LNCaP clone FGC (cell line): Measurements from ENCODE around the gene SFTPD.
A peak's percentile ranks its signal among the peaks of the same experiment; 100 is the strongest.
"Not testable (repeated sequence)": the region's sequence is repeated elsewhere in the genome, so short reads cannot be mapped to it uniquely, and the experiment has no call there.

Experiments
- DNase-seq: peaks from one replicate; pipeline ENCODE4 v3.0.0-alpha.2; 2011; ENCODE audit warnings: low read depth
- H3K4me3 ChIP-seq: 2 replicates; pipeline ENCODE4 v1.5.1; 2011; ENCODE audit warnings: mild to moderate bottlenecking, low read depth, low read length, control low read depth
- TF ChIP-seq, protein P1 (sequence below): IDR thresholded peaks from 2 replicates; pipeline ENCODE4 v1.5.1; 2012; ENCODE audit warnings: mild to moderate bottlenecking; ENCODE audit not compliant: control insufficient read depth, insufficient read depth; ENCODE audit errors: extremely low read depth

Gene SFTPD

DNA sequence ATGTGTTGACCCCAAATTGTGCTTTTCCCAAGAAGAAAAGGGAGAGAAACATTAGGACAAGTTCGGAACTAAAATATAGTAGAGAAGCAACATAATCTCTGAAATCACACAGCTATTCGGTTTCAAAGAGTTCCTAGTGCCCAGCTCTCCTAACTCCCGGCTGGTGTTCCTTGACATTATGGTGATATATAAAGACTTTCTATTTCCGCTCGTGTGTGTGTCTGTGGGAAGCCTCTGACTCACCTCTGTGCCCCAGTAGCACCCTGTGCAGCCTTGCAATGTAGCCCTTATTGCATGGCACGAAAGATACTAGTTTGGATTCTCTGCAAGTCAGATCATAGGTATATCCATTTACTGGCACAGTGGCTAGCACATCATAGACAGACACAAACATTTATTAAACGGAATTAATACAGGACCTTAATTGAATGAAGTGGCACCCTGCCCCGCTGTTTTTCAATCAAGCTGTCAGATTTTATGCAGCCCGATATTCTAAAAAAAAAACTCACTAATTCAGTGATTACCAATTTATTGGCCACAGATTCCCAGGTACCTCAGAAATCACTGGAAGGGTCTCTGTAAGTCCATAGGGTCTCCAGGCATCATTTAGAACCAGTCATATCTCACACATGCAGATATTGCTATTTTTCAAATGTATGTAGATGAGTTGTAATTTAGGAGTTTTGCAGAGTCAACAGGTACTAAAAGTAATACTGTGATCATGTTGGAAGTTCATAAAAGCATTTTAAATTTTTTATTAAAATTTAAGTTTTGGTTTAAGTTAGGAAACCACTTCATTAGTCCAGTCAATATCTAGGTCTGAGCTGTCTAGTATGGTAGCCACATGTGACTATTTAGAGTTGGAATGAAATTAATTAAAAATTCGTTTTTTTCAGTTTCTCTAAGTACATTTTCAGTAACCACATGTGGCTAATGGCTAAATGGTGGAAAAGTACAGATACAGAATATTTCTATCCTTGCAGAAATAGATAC lies 43.3 kb downstream of the SFTPD start:
- DNase-seq, result no peak
- TF ChIP-seq, protein P1, sequence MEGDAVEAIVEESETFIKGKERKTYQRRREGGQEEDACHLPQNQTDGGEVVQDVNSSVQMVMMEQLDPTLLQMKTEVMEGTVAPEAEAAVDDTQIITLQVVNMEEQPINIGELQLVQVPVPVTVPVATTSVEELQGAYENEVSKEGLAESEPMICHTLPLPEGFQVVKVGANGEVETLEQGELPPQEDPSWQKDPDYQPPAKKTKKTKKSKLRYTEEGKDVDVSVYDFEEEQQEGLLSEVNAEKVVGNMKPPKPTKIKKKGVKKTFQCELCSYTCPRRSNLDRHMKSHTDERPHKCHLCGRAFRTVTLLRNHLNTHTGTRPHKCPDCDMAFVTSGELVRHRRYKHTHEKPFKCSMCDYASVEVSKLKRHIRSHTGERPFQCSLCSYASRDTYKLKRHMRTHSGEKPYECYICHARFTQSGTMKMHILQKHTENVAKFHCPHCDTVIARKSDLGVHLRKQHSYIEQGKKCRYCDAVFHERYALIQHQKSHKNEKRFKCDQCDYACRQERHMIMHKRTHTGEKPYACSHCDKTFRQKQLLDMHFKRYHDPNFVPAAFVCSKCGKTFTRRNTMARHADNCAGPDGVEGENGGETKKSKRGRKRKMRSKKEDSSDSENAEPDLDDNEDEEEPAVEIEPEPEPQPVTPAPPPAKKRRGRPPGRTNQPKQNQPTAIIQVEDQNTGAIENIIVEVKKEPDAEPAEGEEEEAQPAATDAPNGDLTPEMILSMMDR, result no peak
- H3K4me3 ChIP-seq, result peak overlapping the region; percentile 72

DNA sequence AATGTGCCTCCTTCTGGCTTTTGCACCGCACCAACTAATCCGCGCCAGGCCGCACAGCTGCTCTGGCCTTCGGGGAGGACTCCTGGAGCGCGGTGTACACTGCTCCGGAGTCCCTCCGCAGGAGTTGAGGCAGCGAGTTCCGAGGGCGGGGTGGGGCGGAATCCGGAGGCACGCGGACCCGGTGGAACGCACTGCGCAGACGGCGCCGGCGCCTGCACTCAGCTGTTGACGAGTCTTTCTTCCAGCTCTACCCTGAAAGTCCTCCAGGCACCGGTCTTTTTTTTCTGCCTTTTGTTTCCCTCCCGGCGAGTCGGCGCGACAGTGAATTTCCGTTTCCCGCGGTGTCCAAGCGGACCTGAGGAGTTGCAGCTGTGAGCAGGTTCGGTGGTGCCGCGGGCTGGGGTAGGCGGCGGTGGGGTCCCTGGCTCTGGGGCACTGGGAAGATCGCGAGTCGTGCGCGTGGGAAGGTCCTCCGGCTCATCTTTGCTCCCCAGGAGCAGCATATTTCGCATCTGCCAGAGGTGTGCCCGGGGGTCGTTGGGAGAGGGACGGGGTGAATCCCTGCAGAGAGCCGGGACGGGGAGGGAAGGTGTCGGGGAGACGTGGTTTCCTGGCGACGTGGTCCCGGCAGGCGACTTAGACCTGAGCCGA lies 44.1 kb downstream of the SFTPD start:
- H3K4me3 ChIP-seq, result peak overlapping the region; percentile 72
- DNase-seq, result peak; percentile 27
- TF ChIP-seq, protein P1, result no peak

DNA sequence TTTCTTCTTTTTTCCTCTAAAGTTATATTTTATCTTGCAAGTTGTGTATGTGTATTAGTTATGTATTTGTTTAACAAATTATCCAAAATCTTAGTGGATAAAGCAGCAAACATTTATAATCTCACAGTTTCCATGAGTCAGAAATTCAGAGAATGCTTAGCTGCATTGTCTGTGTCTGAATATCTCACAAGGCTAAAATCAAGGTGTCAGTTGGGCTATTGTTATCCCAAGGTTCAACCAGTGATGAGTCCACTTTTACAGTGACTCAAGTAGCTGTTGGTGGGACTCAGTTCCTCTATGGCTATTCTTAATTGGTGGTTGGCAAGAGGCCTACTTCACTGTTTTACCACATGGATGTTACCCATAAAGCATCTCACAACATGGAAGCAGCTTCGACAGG lies 47.3 kb downstream of the SFTPD start:
- DNase-seq, H3K4me3 ChIP-seq: not testable (repeated sequence)

DNA sequence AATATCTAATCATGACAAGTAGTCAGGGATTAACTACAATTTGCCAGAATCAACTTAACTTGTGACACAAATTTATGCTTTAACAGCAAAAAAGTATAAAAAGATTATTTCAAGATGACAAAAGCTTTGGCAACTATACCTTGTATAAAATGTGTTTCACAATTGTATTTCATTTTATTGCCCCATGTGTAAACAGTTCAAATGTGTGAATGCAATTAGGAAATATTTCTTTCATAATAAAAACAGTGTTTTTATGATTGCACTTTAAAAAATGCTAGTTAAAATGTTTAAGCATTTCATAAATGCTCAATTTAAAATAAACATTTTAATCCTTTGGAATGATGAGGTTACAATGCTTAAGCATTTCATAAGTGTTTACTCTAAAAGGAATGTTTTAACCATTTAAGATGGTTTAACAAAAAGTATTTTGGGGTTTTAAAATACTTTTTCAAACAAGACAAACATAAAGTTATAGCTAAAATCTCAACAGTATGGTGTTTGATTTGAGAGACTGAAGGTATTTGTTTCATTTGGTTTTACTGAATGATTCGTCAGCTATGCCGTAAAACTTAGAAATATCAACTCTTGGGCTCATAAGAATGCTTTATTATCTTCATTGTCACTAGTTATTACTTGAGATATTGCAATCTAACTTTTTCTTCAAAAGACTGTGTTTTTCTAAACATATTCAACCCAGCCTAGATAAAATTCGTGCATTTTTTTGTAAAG lies 50.1 kb downstream of the SFTPD start:
- DNase-seq, result no peak
- TF ChIP-seq, protein P1, result no peak
- H3K4me3 ChIP-seq, result no peak overlapping the region

DNA sequence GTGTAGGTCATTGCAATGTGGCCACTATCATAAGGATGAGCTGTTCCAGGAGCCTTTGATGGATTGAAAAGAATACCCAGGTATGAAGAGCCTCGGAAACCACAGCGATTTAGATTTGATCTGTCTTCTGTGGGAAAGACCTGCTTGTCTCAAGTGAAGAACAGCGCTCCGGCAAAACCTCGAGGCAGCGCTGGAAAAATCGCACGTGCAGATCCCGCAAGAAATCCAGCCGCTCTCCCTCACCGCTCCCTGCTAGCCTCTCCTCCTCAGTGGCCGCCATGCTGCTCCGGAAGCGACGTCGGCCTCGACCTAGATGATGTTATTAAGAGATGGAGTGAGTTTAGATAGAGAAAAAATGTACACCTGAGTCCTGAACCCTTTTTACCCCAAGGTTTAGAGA lies 56.0 kb downstream of the SFTPD start:
- DNase-seq, H3K4me3 ChIP-seq: not testable (repeated sequence)

DNA sequence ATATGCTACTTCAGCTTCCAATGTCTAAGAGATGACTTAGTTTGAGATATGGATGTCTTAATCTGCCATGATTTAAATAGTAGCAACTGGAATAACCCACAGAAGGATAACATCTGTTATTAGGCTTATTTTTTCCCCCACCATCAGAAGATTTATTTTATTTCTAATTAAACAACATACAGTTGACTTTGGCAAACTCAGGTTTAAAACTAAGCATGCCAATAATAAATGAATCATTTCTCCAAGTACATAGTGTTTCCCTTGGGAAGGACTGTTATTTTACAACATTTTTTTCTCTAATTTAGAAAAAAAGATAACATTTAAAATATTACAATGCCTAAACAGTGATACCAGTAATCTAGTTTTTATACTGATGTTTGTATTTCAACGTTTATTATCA lies 58.4 kb downstream of the SFTPD start:
- DNase-seq, result no peak
- TF ChIP-seq, protein P1, result no peak
- no peak overlapping the region for H3K4me3 ChIP-seq

DNA sequence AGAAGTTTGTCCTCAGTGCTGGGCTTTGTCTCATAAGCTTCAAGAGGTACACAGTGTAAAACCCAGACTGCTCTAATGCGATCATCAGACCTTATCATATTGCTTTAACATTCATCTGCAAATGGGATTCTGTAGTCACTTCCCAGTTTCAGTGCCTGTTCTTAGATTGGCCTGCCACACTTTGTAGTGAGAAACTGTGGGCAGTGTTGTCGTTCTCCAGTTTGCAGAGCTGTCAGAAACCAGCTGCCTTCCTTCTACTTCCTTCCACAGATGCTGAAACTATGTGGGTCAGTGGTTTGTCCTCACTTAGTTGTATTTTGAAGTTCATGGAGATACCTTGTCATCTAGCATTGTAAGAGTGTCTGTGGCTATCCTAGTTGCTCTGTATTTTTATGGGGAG lies 59.9 kb downstream of the SFTPD start:
- H3K4me3 ChIP-seq, DNase-seq: not testable (repeated sequence)
